Suprapubic skin (tissue), 4 donors: ENCODE measurements around the gene ACAA2.

ENCODE experiments used
- EP300 ChIP-seq: sonication (generic); formaldehyde crosslinking; IDR thresholded peaks from one replicate; pipeline ENCODE4 v1.6.1; 2017; ENCODE audit warnings: antibody characterized with exemption
- POLR2A ChIP-seq, 2 donors: fragments of 450-650 bp; IDR thresholded peaks; one replicate each; pipeline ENCODE4 v1.6.1; 2017; ENCODE audit warnings: antibody characterized with exemption in 2 of 2, mild to moderate bottlenecking in 2 of 2, moderate library complexity in 2 of 2
- POLR2AphosphoS5 ChIP-seq, 3 donors: sonication (generic); formaldehyde crosslinking; IDR thresholded peaks; one replicate each; pipeline ENCODE4 v1.6.1; 2017; ENCODE audit warnings: antibody characterized with exemption in 3 of 3
- TF ChIP-seq, protein P1 (sequence below), 2 donors: fragments of 200-600 bp in 1 of 2; fragments of 450-650 bp in 1 of 2; sonication (generic) in 1 of 2; IDR thresholded peaks; one replicate each; pipeline ENCODE4 v1.5.1; 2016 to 2019; ENCODE audit warnings: antibody characterized with exemption in 2 of 2, mild to moderate bottlenecking in 1 of 2, moderate library complexity in 1 of 2

DNA sequence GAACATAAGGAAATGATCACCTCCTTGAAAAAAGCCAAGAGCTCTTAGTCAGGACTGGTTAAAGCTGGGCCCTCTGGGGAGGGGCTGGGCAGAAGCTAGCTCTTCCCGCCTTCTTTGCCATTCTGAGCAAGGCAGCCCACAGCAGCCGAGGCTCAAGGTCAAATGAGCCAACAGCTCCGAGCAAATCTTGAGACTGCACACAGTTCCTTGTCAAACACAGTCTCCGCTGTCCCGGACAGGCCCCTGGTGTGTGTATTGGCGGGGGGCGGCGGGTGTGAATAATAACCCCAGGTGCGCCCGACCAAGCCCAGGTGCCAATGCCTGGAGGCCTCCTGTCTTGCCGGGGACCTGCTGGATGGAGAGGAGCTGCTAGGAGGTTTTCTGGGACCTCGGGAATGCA lies 46.4 kb upstream of the ACAA2 start:
- TF ChIP-seq, protein P1, sequence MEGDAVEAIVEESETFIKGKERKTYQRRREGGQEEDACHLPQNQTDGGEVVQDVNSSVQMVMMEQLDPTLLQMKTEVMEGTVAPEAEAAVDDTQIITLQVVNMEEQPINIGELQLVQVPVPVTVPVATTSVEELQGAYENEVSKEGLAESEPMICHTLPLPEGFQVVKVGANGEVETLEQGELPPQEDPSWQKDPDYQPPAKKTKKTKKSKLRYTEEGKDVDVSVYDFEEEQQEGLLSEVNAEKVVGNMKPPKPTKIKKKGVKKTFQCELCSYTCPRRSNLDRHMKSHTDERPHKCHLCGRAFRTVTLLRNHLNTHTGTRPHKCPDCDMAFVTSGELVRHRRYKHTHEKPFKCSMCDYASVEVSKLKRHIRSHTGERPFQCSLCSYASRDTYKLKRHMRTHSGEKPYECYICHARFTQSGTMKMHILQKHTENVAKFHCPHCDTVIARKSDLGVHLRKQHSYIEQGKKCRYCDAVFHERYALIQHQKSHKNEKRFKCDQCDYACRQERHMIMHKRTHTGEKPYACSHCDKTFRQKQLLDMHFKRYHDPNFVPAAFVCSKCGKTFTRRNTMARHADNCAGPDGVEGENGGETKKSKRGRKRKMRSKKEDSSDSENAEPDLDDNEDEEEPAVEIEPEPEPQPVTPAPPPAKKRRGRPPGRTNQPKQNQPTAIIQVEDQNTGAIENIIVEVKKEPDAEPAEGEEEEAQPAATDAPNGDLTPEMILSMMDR (IDR thresholded peaks at IDR 0.05), result no peak
- no peak for TF ChIP-seq POLR2A (IDR thresholded peaks at IDR 0.05)
- no peak for TF ChIP-seq EP300
- TF ChIP-seq POLR2AphosphoS5 (IDR thresholded peaks at IDR 0.05), result no peak
